ENCODE results near the gene LRCH1.
A peak's percentile ranks its signal among the peaks of the same experiment; 100 is the strongest.

LRCH1 gene

DNA sequence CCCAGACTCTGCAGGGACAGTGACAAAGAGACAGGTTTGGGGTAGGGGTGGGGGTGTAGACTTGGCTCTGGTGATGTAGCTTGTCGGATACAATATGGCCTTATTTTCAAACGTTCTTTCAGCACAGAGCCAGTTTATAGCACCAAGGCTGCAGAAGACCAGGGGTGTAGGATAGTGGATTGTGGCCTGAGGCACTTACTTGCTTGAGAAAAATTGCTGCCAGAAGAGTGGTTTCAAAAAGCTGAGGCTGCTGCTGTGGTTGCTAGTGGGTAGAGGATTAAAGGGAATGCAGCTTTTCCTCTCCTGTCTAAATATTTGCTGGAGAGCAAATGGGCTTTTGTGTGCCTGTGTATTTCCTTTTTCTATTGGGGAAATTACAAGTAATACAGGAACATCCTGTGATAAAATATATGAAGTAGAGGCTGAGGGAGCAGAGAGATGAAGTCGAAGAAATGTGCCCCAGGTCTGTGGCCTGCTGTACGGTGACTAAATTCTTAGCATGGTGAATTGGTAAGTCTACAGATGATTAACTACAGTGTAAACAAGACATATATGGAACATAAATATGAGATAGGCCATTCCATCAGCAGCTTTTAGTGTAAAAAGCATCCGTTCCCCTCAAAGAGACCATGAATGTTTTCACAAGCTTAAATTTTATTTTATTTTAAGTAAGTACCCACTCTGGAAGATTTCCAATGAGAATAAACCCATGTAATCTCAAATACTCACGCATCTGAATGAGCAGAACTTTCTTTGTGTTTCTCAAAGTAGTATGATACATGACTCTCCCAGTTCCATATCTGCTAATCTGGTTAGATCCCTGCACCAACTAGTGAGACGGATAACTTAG lies 112.9 kb downstream of the LRCH1 start:
- DNase-seq (ENCODE audit: low read depth) = no peak

DNA sequence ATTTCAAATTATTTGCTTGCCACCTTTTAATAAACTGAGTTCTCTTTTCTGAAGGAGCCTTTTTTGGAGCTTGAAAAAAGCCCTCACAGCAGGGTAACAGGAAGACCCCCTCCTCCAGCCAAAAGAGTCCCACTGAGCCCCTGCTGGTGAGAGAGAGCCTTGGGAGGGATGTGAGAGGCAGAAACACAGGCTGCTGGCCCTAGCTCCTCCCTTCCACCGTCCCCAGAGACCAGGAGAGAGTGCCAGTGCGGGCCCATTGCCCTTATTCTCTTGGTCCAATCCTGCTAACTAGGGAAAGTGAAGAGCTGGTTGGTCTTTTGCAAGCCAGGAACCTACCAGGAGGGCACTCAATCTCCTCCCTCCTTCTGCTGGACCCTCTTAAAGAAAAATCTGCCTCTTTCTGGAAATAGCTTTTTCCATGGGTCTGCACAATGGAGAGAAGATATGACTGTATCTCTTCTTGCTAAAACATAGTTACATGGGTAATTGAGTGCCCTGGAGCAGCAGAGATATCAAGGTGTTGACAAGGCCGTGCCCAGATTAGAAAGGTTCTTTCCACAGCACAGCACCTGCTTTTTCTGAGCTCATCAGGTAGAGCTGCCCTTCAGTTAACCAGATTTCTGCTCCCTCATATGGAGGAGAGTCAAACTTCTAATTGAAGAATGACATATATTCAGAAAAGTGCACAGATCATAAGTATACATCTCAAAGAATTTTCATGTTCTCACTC lies 113.9 kb downstream of the LRCH1 start:
- no peak for DNase-seq (ENCODE audit: low read depth)

DNA sequence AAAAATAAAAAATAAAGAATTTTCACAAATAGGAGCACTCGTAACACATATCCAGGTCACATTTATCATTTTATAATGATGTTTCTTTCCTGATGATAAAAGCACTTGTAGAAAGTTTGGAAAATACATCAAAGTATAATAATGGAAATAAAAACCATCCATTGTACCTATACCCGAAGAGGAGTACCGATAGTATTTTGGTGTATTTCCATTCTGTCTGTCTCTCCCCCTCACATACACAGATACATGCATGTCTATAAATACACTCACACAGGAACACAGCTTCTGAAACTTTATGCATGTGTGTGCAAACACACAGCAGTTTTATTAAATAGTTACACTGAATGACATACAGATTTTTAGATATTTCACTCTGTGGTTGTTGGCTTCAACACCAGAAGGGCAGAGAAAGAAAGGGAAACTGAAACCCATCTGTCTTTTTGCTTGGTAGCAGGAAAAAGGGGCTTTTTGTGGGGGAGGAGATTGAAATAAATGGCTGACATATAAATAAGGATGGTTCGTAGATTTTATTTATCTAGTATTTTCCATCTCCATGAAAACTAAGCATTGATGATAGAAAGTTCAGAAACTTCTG lies 114.8 kb downstream of the LRCH1 start:
- no peak for DNase-seq (ENCODE audit: low read depth)

DNA sequence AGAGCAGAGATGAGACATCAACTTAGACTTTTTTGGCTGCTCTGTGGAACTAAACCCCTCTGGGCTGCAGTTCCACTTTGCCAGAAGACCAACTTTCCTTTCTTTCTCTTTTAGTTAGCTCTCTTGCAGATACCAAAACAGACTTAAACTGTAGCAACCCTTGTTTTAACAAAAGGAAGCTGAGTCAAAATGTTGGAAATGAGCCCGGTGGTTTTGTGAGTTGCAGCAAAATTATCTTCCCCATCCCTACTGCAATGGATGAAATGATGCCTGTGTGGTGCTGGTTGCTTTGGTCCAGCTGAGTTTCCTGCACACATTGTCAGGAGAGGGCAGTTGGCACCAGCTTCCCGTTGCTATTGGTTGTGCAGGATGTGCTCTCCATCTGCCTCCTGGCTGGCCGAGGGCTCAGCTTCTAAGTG lies 115.3 kb downstream of the LRCH1 start:
- no peak for DNase-seq (ENCODE audit: low read depth)

DNA sequence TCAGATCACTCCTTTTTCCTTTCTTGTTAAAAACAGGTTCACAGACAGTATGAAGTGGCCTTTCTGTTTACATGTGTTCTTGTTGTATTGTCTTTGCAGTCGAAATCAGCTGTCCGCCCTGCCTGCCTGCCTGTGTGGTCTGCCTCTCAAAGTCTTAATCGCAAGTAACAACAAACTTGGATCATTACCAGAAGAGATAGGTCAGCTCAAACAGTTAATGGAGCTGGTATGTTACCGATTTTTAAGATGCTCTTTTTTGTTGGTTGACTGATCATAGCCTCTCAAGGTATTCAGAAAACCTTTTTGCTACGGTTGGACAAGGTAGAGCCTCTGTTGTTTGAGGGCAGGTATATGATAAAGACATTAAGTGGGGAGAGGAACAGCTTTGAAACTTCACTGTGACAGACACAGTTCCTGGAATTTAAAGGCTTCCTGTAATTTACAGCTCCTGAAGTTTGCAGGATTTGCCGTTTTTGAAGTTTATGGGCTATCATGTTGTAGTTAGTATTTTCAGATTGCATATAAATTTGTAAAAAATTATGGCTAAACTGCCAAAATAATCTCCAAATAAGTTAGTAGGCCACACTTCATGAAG lies 116.1 kb downstream of the LRCH1 start:
- DNase-seq (ENCODE audit: low read depth) = no peak

DNA sequence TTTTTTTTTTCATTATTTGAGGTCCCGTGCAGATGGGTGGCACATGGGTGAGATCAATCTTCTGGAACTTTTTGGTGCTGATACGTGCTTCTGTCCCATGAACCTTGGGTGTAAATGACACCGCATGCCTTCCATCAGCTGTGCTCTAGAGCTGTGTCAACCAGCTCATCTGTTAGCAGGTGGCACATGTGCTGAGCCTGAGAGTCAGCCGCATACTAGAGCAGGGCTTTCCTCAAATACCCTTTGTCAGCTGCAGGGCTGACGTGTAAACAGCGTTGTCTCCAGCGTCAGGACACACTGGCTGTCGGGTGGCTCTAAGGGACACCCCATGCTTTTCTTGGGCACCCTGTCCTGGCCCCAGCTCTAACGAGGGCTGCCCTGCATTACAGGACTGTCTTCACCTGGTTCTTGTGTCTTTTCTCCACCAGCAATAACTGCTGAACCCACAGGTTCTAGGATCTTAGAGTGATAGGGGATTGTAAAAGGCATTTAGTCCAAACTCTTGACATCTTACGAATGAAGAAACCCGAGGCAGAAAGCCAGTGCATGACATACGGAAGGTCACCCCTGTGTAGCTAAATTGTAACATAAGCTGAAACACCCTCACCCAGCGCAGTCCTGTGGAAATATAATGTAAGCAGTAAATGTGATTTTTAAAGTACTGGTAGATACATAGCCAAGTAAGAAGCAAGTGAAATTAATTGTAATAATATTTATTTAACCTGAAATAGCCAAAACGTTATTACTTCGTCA lies 119.5 kb downstream of the LRCH1 start:
- DNase-seq (ENCODE audit: low read depth) = no peak

DNA sequence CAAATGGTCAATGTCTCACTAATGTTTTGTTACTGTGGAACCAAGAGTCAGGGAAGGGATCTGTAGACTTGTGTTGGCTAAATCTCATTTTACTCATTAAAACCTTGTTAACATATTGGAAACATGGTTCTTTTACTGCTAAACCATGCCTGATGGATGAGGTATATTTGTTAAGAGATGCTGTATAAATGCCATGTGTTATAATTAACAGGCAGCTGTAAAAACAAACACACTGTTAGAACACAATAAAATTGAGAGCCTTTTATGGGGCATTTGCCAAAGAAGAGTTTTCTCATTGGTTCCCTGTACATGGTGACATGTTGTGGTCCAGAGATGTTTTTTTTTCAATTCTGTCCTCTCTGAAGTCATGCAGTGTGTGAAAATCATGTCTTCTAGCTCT lies 122.0 kb downstream of the LRCH1 start:
- no peak for DNase-seq (ENCODE audit: low read depth)

DNA sequence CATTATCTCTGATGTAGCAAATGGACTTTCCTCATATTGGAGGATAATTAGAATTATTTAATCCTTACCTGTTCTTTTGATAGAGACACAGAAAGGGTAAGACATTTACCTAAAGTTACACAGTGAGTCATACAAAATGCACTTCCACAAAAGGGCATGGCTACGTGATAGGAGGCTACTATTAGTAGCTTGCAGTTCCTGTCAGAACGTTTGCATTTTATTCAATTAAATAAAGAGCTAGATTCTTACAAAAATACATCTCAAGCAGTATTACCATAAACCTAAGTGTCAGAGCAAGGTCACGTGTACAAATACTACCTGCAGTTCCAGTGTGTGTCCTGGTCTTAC lies 123.4 kb downstream of the LRCH1 start:
- DNase-seq (ENCODE audit: low read depth) = no peak

DNA sequence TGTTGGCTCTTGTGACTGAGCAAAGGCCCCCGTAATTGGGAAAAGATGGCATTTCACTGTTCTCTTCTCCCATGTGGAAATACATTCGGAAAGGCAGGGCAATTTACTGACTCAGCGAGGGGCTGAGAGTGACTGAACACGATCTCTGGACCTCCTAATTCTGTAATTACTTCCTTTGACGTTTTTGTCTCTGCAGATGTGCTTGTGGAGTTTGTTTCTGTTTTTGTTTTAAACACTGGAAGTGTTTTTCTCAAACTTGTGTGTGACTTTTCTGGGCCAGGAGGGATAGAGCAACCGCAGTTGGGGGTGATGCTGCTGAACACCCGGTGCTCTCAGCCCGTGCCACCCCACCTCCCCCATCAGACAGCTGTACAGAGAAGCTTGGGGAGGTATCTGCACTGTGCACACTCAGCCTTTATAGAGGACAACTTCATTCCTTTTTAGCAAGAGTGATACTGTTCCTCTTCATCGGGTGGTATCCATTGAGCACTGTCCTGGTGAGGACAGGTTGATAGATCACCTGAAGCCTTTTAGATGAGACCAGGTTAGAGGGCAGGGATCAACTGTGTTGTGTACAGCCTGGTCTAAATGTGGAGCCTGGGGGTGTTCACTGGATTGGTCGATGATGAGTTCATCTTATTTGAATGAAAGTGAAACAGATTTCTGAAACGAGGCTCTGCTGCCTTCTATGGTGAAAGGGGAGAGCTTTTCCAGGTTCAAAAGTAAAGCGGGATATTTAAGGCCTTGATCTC lies 126.6 kb downstream of the LRCH1 start:
- peak; percentile 20 for DNase-seq (ENCODE audit: low read depth)

DNA sequence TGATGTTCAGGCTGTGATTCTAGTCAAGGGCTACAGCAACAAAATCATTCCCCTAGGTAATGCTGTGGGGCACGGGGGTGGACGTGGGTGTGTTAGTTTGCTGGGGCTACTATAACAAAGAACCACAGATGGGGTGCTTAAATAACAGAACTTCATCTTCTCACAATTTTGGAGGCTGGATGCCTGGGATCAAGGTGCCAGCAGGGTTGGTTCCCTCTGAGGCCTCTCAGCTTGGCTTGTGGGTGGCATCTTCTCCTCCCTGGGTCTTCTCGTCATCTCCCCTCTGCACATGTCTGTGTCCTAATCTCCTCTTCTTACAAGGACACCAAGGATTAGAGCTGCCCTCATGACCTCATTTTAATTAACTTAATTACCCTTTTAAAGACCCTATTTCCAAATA lies 129.0 kb downstream of the LRCH1 start:
- no peak for DNase-seq (ENCODE audit: low read depth)

DNA sequence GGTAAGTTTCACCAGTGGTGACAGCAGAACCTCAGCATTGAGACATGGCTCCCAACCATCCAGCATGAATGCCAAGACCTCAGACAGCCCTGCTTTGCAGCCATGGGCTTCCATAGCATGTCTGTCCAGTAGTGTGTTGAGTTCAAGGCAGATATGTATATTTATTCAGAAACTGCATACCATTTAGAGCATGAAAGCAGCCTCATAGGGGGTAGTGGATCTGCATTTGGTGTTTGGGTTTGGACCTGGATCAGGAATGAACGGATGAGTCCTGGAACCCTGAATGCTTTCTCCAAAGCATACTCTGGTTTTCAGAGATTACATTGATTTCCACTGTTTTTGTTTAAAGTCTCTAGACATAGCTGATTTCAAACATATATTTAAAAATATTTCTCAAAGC lies 129.7 kb downstream of the LRCH1 start:
- no peak for DNase-seq (ENCODE audit: low read depth)

DNA sequence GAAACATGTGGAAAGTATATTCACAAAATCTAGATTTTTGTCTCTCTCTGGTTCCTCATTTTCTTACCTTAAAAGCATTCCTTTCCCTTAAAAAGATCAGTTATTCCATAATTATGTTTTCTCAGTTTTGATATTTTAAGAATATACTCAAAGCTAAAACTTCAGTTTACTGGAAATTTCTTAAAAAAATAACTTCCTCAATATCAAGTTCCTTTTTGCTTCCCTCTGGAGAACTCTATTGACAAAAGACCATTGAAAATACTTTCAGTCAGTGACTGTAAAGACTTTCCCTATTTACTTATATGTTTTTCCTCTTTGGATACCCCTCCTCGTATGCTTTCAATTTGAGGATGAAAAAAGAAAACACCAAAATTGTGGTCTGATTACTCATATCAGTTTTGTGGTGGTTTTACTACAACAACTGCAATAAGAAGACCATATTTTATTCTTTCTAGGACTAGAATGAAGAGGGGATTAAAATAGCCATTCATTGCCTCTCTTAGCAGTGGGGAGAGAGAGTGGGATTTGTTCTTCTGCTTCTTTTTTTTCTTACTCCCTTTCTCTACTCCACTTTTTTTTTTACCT lies 130.8 kb downstream of the LRCH1 start:
- DNase-seq (ENCODE audit: low read depth) = no peak

DNA sequence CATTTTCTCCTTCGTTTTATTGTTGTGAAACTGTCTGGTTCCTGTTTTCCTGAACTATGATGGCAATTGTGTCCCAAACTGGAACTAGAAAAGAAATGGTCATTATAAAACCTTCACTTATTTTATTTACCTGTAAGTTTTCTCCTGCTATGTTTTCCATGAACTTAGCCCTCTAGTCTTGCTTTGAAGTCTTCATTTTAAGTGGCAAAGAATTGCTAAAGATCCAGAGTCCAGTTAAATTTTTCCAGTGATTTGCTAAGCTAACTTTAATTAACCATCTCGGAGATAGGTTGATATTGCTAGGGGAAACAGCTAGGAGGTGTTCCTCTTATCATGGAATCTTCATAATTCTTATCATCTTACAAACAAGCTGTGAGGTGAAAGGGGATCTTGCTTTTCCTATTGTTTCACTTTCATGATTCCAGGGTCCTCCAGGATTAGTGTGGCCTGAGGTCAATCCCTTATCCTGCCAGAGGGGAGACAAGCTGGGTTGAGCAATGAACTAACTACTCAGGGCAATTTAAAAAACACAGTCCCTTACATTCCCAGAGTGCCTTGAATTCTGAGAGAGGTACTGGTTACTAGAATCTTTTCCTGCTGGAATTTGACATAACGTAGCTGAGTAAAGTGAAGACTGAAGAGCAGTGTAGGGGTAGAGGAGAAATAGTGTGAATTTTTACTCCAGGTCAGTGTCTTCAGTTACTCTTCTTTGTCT lies 131.5 kb downstream of the LRCH1 start:
- DNase-seq (ENCODE audit: low read depth) = no peak

DNA sequence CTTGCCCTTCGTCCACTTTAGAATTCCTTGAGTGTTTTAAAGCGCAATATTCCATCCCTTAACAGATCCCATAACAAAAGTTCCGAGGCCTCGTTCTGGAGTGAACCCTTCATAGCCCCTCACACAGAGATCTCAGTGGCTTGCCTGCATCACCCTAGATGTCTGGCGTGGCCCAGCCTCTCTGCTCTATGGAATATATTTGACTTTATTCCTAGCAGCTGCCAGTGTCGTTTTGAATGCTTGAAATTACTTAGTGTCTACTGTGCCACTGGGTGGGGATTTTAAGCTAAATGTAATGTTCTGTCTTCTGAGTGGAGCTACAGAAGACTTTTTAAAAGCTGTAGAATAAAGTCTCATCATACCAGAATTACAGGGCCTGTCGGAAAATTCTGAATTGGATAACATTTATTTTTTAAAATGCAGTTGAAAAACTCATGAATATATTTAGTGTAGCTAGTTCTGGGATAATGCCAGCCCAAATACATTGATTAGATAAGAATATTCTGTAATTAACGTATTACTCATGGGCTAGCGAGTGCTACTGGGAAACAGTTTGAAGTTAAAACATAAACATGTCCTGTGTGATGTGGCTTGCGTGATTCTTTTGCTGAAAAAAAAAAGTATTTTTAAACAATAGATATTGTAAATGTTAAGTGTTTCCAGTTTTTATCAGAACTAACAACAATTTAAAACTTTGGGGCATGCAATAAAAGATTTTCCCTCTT lies 132.2 kb downstream of the LRCH1 start:
- no peak for DNase-seq (ENCODE audit: low read depth)

DNA sequence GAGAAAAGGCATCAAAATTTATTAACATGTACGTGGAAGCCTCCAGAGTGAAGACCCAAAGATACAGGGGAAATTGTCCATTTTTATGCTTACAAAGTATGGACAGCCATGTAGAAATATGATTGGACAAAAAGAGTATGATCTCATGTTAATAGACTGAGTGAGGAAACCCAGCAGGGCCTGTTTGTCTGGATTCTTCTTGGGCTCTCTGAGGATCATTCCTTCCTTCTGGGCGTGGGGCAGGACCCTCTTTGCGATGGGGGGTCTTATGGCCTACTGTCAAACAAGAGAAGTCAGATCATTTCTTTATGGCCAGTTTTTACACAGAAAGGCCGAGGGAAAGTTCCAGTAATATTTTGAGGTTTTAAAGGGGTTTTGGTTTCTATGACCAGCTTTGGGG lies 133.2 kb downstream of the LRCH1 start:
- DNase-seq (ENCODE audit: low read depth) = no peak

DNA sequence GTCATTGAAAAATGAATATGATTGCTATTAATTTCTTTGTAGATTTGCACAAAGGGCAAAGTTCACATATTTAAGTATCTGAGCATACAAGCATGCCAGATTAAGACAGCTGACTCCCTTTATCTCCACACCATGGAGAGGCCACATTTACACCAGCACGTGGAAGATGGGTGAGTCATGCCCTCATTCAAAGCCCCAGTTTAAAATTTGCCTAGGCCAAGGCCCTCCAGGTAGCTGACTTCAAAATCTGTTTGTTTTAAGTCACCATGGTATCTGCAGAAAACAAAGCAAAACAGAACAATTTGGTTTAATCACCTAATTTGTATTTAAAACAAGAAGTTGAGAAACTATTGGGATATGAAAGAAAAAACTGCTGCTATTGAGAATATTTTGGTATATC lies 134.8 kb downstream of the LRCH1 start:
- no peak for DNase-seq (ENCODE audit: low read depth)

DNA sequence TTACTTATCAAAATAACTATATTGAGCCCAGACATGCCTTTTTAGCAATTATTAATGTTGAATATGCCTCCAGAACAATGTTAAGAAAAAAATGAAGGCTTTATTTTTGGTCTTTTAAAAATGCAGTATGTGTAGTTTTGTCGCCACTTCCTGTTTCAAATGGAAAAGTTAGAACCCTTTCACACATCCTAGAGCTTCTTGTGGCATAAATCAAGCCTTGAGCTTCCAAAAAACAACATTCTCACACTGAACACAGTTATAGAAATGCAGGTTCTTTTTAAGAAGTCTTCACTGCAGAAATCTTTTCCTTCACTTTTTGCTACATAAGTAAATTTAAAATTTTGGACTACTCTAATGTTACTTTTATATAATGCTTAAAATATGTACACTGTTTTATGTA lies 135.3 kb downstream of the LRCH1 start:
- no peak for DNase-seq (ENCODE audit: low read depth)

DNA sequence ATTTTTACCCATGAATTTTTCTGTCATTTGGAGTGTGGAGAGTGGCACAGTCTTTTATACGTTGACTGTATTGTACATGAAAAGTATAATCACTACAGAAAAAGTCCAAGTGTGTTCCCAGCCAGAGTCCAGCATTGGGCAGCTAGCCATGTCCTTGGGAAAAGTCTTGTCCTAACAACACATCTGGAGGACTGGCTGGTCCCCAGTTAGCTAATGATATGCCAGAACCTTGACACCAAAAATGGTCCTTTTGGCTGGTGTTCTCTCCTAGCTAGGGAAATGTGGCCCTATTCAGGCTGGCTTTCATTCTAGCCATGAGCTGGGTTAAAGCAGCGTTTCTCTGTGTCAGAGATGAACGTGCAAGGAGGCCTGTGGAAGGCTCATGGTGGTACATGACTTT lies 145.0 kb downstream of the LRCH1 start:
- DNase-seq (ENCODE audit: low read depth) = no peak

DNA sequence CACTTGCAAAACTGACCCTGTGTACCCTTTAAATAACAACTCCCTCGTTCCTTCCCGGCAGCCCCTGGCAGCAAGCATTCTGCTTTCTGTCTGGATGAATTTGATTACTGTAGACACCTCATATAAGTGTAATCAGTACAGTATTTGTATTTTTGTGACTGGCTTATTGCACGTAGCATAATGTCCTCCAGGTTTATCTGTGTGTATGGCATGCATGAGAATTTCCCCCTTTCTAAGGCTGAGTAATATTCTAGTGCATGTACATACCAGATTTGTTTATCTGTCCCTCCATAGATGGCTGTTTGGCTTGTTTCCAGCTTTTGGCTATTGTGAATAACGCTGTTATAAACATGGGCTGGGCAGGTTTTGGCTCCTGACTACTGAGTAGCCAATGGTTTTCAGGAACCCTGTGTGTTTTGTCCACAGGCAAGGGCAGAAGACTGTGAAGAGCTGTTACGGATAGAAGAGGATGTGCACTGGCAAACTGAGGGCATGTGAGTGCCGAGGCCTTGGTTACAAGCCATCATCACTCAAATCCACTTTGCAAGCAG lies 146.0 kb downstream of the LRCH1 start:
- DNase-seq (ENCODE audit: low read depth) = no peak
